ENCODE results near the gene ARL6IP5. TPM values are rescaled to one million over a fixed set of nuclear protein-coding genes. Genes with fewer than 3 reads are reported as not detected.
A peak's percentile ranks its signal among the peaks of the same experiment; 100 is the strongest.

ARL6IP5 gene
- total RNA-seq, 2 experiments from 2014 or later: 132 to 203 TPM

GRCh38 chr3:69110941-69111546, 26.3 kb downstream of the ARL6IP5 start:
- H3K9me3 Mint-ChIP-seq (ENCODE audit: low read depth): no peaks in the 10 kb centered on the region

GRCh38 chr3:69113536-69113935, 28.8 kb downstream of the ARL6IP5 start:
- CTCF ChIA-PET: interaction anchor here (1.0 to 2.8 kb wide), 2 partner anchors 18 to 193 kb away, joined by 3 to 9 read pairs; no protein-coding TSS in a partner anchor
- DNase-seq: no peak
- no peak overlapping the region for H3K4me3 Mint-ChIP-seq
- no peaks in the 10 kb centered on the region for H3K9me3 Mint-ChIP-seq (ENCODE audit: low read depth)
- no peaks in the 10 kb centered on the region for H3K4me1 Mint-ChIP-seq
- ATAC-seq: no peak
- H3K27me3 Mint-ChIP-seq: no peaks in the 10 kb centered on the region
- H3K27ac Mint-ChIP-seq: no peak overlapping the region
- H3K36me3 Mint-ChIP-seq: peaks cover 1% of the 10 kb centered on the region

More at GRCh38 chr3:69110941-69111546, 26.3 kb downstream of the ARL6IP5 start:
- H3K4me3 Mint-ChIP-seq: no peak overlapping the region
- H3K27ac Mint-ChIP-seq: no peak overlapping the region
- DNase-seq: no peak
- CTCF ChIA-PET: interaction anchor here (2.5 kb wide), 1 partner anchor 10 kb away, joined by 7 read pairs; no protein-coding TSS in a partner anchor
- no peak for ATAC-seq
- H3K27me3 Mint-ChIP-seq: no peaks in the 10 kb centered on the region
- peaks cover 6% of the 10 kb centered on the region for H3K36me3 Mint-ChIP-seq
- peaks cover 1% of the 10 kb centered on the region for H3K4me1 Mint-ChIP-seq

- CTCF ChIA-PET: no interaction called here
- ATAC-seq (no peak), DNase-seq (no peak)
- H3K27ac Mint-ChIP-seq: no peak overlapping the region
- H3K27me3 Mint-ChIP-seq: no peaks in the 10 kb centered on the region
- H3K4me1 Mint-ChIP-seq: no peaks in the 10 kb centered on the region
- H3K36me3 Mint-ChIP-seq: no peaks in the 10 kb centered on the region
- no peaks in the 10 kb centered on the region for H3K9me3 Mint-ChIP-seq (ENCODE audit: low read depth)
- H3K4me3 Mint-ChIP-seq: no peak overlapping the region
These were observed 31.0 kb downstream of the ARL6IP5 start for GRCh38 chr3:69115731-69116130.

GRCh38 chr3:69116162-69116561, 31.4 kb downstream of the ARL6IP5 start:
- no peak overlapping the region for H3K27ac Mint-ChIP-seq
- ATAC-seq (no peak), DNase-seq (no peak)
- CTCF ChIA-PET: no interaction called here
- peaks cover 2% of the 10 kb centered on the region for H3K4me1 Mint-ChIP-seq
- H3K27me3 Mint-ChIP-seq: no peaks in the 10 kb centered on the region
- H3K36me3 Mint-ChIP-seq: no peaks in the 10 kb centered on the region
- H3K9me3 Mint-ChIP-seq (ENCODE audit: low read depth): no peaks in the 10 kb centered on the region
- H3K4me3 Mint-ChIP-seq: no peak overlapping the region

- no peaks in the 10 kb centered on the region for H3K9me3 Mint-ChIP-seq (ENCODE audit: low read depth)
- CTCF ChIA-PET: interaction anchor here (1.1 kb wide), 1 partner anchor 190 kb away, joined by 3 read pairs; no protein-coding TSS in a partner anchor
These were observed 32.2 kb downstream of the ARL6IP5 start for GRCh38 chr3:69116897-69117296.

GRCh38 chr3:69118555-69118954, 33.8 kb downstream of the ARL6IP5 start:
- CTCF ChIA-PET: interaction anchor here (2.0 to 3.8 kb wide), 7 partner anchors 12 to 553 kb away, joined by 7 to 45 read pairs (median 17); partner anchors contain the start of gene FRMD4B
- H3K27me3 Mint-ChIP-seq: no peaks in the 10 kb centered on the region
- no peak for DNase-seq
- H3K4me3 Mint-ChIP-seq: no peak overlapping the region
- no peaks in the 10 kb centered on the region for H3K9me3 Mint-ChIP-seq (ENCODE audit: low read depth)
- H3K27ac Mint-ChIP-seq: no peak overlapping the region
- H3K36me3 Mint-ChIP-seq: no peaks in the 10 kb centered on the region
- peaks cover 2% of the 10 kb centered on the region for H3K4me1 Mint-ChIP-seq
- no peak for ATAC-seq

More at GRCh38 chr3:69116897-69117296, 32.2 kb downstream of the ARL6IP5 start:
- Mint-ChIP-seq H3K27ac (no peak overlapping the region), H3K27me3 (no peaks in the 10 kb centered on the region), H3K4me3 (no peak overlapping the region), H3K36me3 (no peaks in the 10 kb centered on the region), H3K4me1 (peaks cover 2% of the 10 kb centered on the region)
- no peak for DNase-seq
- no peak for ATAC-seq

- Mint-ChIP-seq H3K9me3 (ENCODE audit: low read depth) (no peaks in the 10 kb centered on the region), H3K27me3 (no peaks in the 10 kb centered on the region), H3K4me1 (peaks cover 2% of the 10 kb centered on the region), H3K36me3 (no peaks in the 10 kb centered on the region), H3K27ac (no peak overlapping the region), H3K4me3 (no peak overlapping the region)
- CTCF ChIA-PET: interaction anchor here (2.0 to 3.8 kb wide), 9 partner anchors 11 to 552 kb away, joined by 7 to 45 read pairs (median 13); partner anchors contain the start of gene FRMD4B
- DNase-seq (no peak), ATAC-seq (no peak)
These were observed 34.4 kb downstream of the ARL6IP5 start for GRCh38 chr3:69119138-69119537.

GRCh38 chr3:69119681-69120080, 34.9 kb downstream of the ARL6IP5 start:
- H3K4me1 Mint-ChIP-seq: peaks cover 2% of the 10 kb centered on the region
- CTCF ChIA-PET: interaction anchor here (1.9 to 3.8 kb wide), 12 partner anchors 10 to 552 kb away, joined by 7 to 45 read pairs (median 12); partner anchors contain the start of gene FRMD4B
- no peak overlapping the region for H3K27ac Mint-ChIP-seq
- no peak for DNase-seq
- H3K9me3 Mint-ChIP-seq (ENCODE audit: low read depth): no peaks in the 10 kb centered on the region
- ATAC-seq: no peak
- no peaks in the 10 kb centered on the region for H3K27me3 Mint-ChIP-seq
- no peaks in the 10 kb centered on the region for H3K36me3 Mint-ChIP-seq
- H3K4me3 Mint-ChIP-seq: no peak overlapping the region

- ATAC-seq: peak; percentile 87
- Mint-ChIP-seq H3K36me3 (no peaks in the 10 kb centered on the region), H3K4me3 (no peak overlapping the region), H3K4me1 (peaks cover 2% of the 10 kb centered on the region), H3K27me3 (no peaks in the 10 kb centered on the region), H3K27ac (peak overlapping the region; percentile 7), H3K9me3 (ENCODE audit: low read depth) (no peaks in the 10 kb centered on the region)
- peak; percentile 90 for DNase-seq
- CTCF ChIA-PET: interaction anchor here (0.6 to 3.8 kb wide), 26 partner anchors 9 to 551 kb away, joined by 3 to 45 read pairs (median 6); partner anchors contain the start of gene FRMD4B
These were observed 36.2 kb downstream of the ARL6IP5 start for GRCh38 chr3:69120879-69121464.

- no peak overlapping the region for H3K27ac Mint-ChIP-seq
- CTCF ChIA-PET: interaction anchor here (0.6 to 3.8 kb wide), 26 partner anchors 9 to 550 kb away, joined by 3 to 45 read pairs (median 6); partner anchors contain the start of gene FRMD4B
- no peaks in the 10 kb centered on the region for H3K9me3 Mint-ChIP-seq (ENCODE audit: low read depth)
These were observed 36.8 kb downstream of the ARL6IP5 start for GRCh38 chr3:69121513-69121912.

GRCh38 chr3:69121950-69122349, 37.2 kb downstream of the ARL6IP5 start:
- peaks cover 2% of the 10 kb centered on the region for H3K4me1 Mint-ChIP-seq
- H3K27ac Mint-ChIP-seq: no peak overlapping the region
- peaks cover 4% of the 10 kb centered on the region for H3K27me3 Mint-ChIP-seq
- no peaks in the 10 kb centered on the region for H3K36me3 Mint-ChIP-seq
- no peak overlapping the region for H3K4me3 Mint-ChIP-seq
- ATAC-seq (no peak), DNase-seq (no peak)
- CTCF ChIA-PET: interaction anchor here (0.9 to 3.8 kb wide), 13 partner anchors 37 to 550 kb away, joined by 3 to 45 read pairs (median 4); no protein-coding TSS in a partner anchor
- H3K9me3 Mint-ChIP-seq (ENCODE audit: low read depth): no peaks in the 10 kb centered on the region

More at GRCh38 chr3:69121513-69121912, 36.8 kb downstream of the ARL6IP5 start:
- Mint-ChIP-seq H3K4me3 (no peak overlapping the region), H3K36me3 (no peaks in the 10 kb centered on the region), H3K4me1 (peaks cover 2% of the 10 kb centered on the region), H3K27me3 (peaks cover 4% of the 10 kb centered on the region)
- DNase-seq (no peak), ATAC-seq (no peak)

- DNase-seq (no peak), ATAC-seq (no peak)
- peaks cover 4% of the 10 kb centered on the region for H3K27me3 Mint-ChIP-seq
- H3K36me3 Mint-ChIP-seq: no peaks in the 10 kb centered on the region
- CTCF ChIA-PET: interaction anchor here (1.1 to 1.4 kb wide), 3 partner anchors 37 to 189 kb away, joined by 3 to 4 read pairs (median 4); no protein-coding TSS in a partner anchor
- H3K9me3 Mint-ChIP-seq (ENCODE audit: low read depth): no peaks in the 10 kb centered on the region
- peaks cover 2% of the 10 kb centered on the region for H3K4me1 Mint-ChIP-seq
- H3K27ac Mint-ChIP-seq: no peak within 1 kb of the TSS
- H3K4me3 Mint-ChIP-seq: no peak within 1 kb of the TSS
These were observed 37.7 kb downstream of the ARL6IP5 start, which contains the start of gene LMOD3 for GRCh38 chr3:69122403-69122802. LMOD3 (minus strand) TSS chr3:69122595; CDS start chr3:69122386, 209 bp downstream.

- no peak for ATAC-seq
- Mint-ChIP-seq H3K4me3 (no peak overlapping the region), H3K27me3 (peaks cover 6% of the 10 kb centered on the region), H3K36me3 (no peaks in the 10 kb centered on the region), H3K27ac (no peak overlapping the region), H3K9me3 (ENCODE audit: low read depth) (no peaks in the 10 kb centered on the region), H3K4me1 (peaks cover 2% of the 10 kb centered on the region)
- CTCF ChIA-PET: interaction anchor here (1.2 to 1.6 kb wide), 4 partner anchors 35 to 300 kb away, joined by 4 to 6 read pairs (median 4); no protein-coding TSS in a partner anchor
- no peak for DNase-seq
These were observed 41.5 kb downstream of the ARL6IP5 start for GRCh38 chr3:69126216-69126615.

Data from activated CD8-positive, alpha-beta memory T cell treated with anti-CD3 and anti-CD28 coated beads, Interleukin-2, amount 10 ng/mL, durations not matched to agents 7 days and 5 days (primary cell).